ENCODE data around the gene ZC3H4.

ZC3H4 gene

GRCh38 chr19:47044946-47045866, 68.4 kb downstream of the ZC3H4 start:
- DNase-seq, result no peak

- DNase-seq, result no peak
These were observed 72.7 kb downstream of the ZC3H4 start for GRCh38 chr19:47040869-47041268.

GRCh38 chr19:47039239-47039874, 74.2 kb downstream of the ZC3H4 start:
- no peak for DNase-seq

- no peak for DNase-seq
These were observed 75.8 kb downstream of the ZC3H4 start for GRCh38 chr19:47037766-47038165.

GRCh38 chr19:47036097-47036651, 77.4 kb downstream of the ZC3H4 start:
- no peak for DNase-seq

GRCh38 chr19:47035127-47036096, 78.2 kb downstream of the ZC3H4 start:
- DNase-seq, result peak; percentile 93

GRCh38 chr19:47032171-47032811, 81.3 kb downstream of the ZC3H4 start:
- DNase-seq, result peak; percentile 70

- DNase-seq, result no peak
These were observed 85.4 kb downstream of the ZC3H4 start for GRCh38 chr19:47028195-47028601.

GRCh38 chr19:47027586-47028088, 85.9 kb downstream of the ZC3H4 start:
- DNase-seq, result no peak

- DNase-seq, result no peak
These were observed 86.7 kb downstream of the ZC3H4 start for GRCh38 chr19:47026889-47027288.

- no peak for DNase-seq
These were observed 87.4 kb downstream of the ZC3H4 start for GRCh38 chr19:47026156-47026555.

GRCh38 chr19:47024502-47024901, 89.1 kb downstream of the ZC3H4 start:
- no peak for DNase-seq

GRCh38 chr19:47023448-47023794, 90.2 kb downstream of the ZC3H4 start:
- DNase-seq, result no peak

GRCh38 chr19:47022541-47023447, 90.8 kb downstream of the ZC3H4 start:
- DNase-seq, result no peak

GRCh38 chr19:47022140-47022536, 91.4 kb downstream of the ZC3H4 start:
- DNase-seq, result no peak

GRCh38 chr19:47021536-47022139, 91.9 kb downstream of the ZC3H4 start:
- DNase-seq, result no peak

GRCh38 chr19:47020992-47021496, 92.5 kb downstream of the ZC3H4 start:
- no peak for DNase-seq

- DNase-seq, result no peak
These were observed 93.3 kb downstream of the ZC3H4 start for GRCh38 chr19:47020132-47020805.

- no peak for DNase-seq
These were observed 94.0 kb downstream of the ZC3H4 start, which contains the start of gene NPAS1 for GRCh38 chr19:47019431-47020041. Gene NPAS1, plus strand, starts transcription at chr19:47019837. Its CDS starts 1,211 bp downstream, at chr19:47021048.
